Measurements from ENCODE around the gene RAPGEF1.

- TF ChIP-seq, protein P1, sequence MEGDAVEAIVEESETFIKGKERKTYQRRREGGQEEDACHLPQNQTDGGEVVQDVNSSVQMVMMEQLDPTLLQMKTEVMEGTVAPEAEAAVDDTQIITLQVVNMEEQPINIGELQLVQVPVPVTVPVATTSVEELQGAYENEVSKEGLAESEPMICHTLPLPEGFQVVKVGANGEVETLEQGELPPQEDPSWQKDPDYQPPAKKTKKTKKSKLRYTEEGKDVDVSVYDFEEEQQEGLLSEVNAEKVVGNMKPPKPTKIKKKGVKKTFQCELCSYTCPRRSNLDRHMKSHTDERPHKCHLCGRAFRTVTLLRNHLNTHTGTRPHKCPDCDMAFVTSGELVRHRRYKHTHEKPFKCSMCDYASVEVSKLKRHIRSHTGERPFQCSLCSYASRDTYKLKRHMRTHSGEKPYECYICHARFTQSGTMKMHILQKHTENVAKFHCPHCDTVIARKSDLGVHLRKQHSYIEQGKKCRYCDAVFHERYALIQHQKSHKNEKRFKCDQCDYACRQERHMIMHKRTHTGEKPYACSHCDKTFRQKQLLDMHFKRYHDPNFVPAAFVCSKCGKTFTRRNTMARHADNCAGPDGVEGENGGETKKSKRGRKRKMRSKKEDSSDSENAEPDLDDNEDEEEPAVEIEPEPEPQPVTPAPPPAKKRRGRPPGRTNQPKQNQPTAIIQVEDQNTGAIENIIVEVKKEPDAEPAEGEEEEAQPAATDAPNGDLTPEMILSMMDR (conservative IDR thresholded peaks at IDR 0.05; ENCODE audit: low read depth in 2 of 2): no peak
- TF ChIP-seq EZH2 (IDR thresholded peaks at IDR 0.05; ENCODE audit: low read depth, unreplicated experiment): no peak
- TF ChIP-seq CREB1 (CRISPR knock-in tag; IDR thresholded peaks at IDR 0.05; ENCODE audit: low read depth): no peak
- TF ChIP-seq EZH2phosphoT487 (IDR thresholded peaks at IDR 0.05; ENCODE audit: unreplicated experiment): no peak
- TF ChIP-seq POLR2AphosphoS5 (IDR thresholded peaks at IDR 0.05; ENCODE audit: low read depth): no peak
- no peak for TF ChIP-seq NANOG (IDR thresholded peaks at IDR 0.05; ENCODE audit: borderline replicate concordance)
Measured at GRCh38 chr9:131628459-131629225, 111.2 kb downstream of the RAPGEF1 start.
